ENCODE results near the gene PEX3. TPM values are rescaled to one million over a fixed set of nuclear protein-coding genes. Genes with fewer than 3 reads are reported as not detected.

The PEX3 gene
- total and polyA plus RNA-seq, 2 experiments from 2014 or later, result 13.8 to 19.4 TPM

DNA sequence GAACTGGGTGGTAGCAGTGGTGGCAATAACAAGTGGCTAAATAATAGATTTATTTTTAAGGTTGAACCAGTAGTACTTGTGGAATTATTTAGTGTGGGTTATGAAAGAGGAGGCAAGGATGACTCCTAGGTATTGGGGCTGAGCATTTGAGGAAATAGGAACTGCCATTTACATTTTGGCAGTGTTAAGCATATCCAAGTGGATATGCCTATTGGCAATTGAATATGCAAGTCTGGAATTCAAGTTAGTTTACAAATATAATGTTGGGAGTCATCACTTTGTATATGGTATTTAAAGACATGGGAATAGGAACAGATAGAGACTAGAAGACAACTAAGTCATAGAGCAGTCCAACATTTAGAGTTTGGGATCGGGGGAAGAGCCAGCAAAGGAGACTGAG, 25.9 kb downstream of the PEX3 start (continued):
- TF ChIP-seq ETS1 (IDR thresholded peaks at IDR 0.05), result no peak
- TF ChIP-seq, protein P1, sequence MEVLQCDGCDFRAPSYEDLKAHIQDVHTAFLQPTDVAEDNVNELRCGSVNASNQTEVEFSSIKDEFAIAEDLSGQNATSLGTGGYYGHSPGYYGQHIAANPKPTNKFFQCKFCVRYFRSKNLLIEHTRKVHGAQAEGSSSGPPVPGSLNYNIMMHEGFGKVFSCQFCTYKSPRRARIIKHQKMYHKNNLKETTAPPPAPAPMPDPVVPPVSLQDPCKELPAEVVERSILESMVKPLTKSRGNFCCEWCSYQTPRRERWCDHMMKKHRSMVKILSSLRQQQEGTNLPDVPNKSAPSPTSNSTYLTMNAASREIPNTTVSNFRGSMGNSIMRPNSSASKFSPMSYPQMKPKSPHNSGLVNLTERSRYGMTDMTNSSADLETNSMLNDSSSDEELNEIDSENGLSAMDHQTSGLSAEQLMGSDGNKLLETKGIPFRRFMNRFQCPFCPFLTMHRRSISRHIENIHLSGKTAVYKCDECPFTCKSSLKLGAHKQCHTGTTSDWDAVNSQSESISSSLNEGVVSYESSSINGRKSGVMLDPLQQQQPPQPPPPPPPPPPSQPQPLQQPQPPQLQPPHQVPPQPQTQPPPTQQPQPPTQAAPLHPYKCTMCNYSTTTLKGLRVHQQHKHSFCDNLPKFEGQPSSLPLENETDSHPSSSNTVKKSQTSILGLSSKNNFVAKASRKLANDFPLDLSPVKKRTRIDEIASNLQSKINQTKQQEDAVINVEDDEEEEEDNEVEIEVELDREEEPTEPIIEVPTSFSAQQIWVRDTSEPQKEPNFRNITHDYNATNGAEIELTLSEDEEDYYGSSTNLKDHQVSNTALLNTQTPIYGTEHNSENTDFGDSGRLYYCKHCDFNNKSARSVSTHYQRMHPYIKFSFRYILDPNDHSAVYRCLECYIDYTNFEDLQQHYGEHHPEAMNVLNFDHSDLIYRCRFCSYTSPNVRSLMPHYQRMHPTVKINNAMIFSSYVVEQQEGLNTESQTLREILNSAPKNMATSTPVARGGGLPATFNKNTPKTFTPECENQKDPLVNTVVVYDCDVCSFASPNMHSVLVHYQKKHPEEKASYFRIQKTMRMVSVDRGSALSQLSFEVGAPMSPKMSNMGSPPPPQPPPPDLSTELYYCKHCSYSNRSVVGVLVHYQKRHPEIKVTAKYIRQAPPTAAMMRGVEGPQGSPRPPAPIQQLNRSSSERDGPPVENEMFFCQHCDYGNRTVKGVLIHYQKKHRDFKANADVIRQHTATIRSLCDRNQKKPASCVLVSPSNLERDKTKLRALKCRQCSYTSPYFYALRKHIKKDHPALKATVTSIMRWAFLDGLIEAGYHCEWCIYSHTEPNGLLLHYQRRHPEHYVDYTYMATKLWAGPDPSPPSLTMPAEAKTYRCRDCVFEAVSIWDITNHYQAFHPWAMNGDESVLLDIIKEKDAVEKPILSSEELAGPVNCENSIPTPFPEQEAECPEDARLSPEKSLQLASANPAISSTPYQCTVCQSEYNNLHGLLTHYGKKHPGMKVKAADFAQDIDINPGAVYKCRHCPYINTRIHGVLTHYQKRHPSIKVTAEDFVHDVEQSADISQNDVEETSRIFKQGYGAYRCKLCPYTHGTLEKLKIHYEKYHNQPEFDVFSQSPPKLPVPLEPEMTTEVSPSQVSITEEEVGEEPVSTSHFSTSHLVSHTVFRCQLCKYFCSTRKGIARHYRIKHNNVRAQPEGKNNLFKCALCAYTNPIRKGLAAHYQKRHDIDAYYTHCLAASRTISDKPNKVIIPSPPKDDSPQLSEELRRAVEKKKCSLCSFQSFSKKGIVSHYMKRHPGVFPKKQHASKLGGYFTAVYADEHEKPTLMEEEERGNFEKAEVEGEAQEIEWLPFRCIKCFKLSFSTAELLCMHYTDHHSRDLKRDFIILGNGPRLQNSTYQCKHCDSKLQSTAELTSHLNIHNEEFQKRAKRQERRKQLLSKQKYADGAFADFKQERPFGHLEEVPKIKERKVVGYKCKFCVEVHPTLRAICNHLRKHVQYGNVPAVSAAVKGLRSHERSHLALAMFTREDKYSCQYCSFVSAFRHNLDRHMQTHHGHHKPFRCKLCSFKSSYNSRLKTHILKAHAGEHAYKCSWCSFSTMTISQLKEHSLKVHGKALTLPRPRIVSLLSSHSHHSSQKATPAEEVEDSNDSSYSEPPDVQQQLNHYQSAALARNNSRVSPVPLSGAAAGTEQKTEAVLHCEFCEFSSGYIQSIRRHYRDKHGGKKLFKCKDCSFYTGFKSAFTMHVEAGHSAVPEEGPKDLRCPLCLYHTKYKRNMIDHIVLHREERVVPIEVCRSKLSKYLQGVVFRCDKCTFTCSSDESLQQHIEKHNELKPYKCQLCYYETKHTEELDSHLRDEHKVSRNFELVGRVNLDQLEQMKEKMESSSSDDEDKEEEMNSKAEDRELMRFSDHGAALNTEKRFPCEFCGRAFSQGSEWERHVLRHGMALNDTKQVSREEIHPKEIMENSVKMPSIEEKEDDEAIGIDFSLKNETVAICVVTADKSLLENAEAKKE (CRISPR knock-in tag; IDR thresholded peaks at IDR 0.05), result no peak
- no peak for TF ChIP-seq JUNB (IDR thresholded peaks at IDR 0.05; ENCODE audit: unreplicated experiment)

- Histone ChIP-seq H4K20me1 (replicated peaks; ENCODE audit: insufficient read depth) (no peaks in the 10 kb centered on the region), H3F3A (replicated peaks; ENCODE audit: low read depth) (no peaks in the 10 kb centered on the region), H3K9me2 (ENCODE audit: insufficient read depth) (no peaks in the 10 kb centered on the region), H2AFZ (no peak overlapping the region), H3K27me3 (ENCODE audit: insufficient read depth) (no peaks in the 10 kb centered on the region), H3K27ac (ENCODE audit: low read depth) (no peak overlapping the region), H3K4me2 (no peak overlapping the region), H3K4me3 (no peak overlapping the region), H3K4me1 (ENCODE audit: insufficient read depth) (no peaks in the 10 kb centered on the region), H3K36me3 (ENCODE audit: insufficient read depth) (no peaks in the 10 kb centered on the region), H3K79me2 (replicated peaks; ENCODE audit: insufficient read depth) (no peaks in the 10 kb centered on the region)
- Mint-ChIP-seq H3K27ac (no peak overlapping the region), H3K9me3 (no peaks in the 10 kb centered on the region), H3K36me3 (ENCODE audit: low read depth) (no peaks in the 10 kb centered on the region; the same call in 2 of the 3 replicates), H3K4me1 (no peaks in the 10 kb centered on the region), H3K4me3 (no peak overlapping the region), H3K27me3 (ENCODE audit: insufficient read depth, low read depth, poor library complexity) (peaks cover 1% of the 10 kb centered on the region)
- ATAC-seq (no peak), DNase-seq (ENCODE audit: low spot score) (no peak)
- no peak for TF ChIP-seq CREB1 (CRISPR knock-in tag; IDR thresholded peaks at IDR 0.05; ENCODE audit: low read depth)
Measured at GRCh38 chr6:143478479-143479062, 28.0 kb downstream of the PEX3 start.
